Testis (tissue), 2 donors: Measurements from ENCODE around the gene SPTLC3.

Source experiments
- CTCF ChIP-seq, 3 experiments: fragments of 450-650 bp in 2 of 3; fragments of 200-600 bp in 1 of 3; sonication (generic) in 1 of 3; IDR thresholded peaks; one replicate each; pipeline ENCODE4 v1.5.1; 2016 to 2019; ENCODE audit warnings: antibody characterized with exemption in 3 of 3, mild to moderate bottlenecking in 2 of 3, moderate library complexity in 1 of 3
- POLR2A ChIP-seq: fragments of 450-650 bp; IDR thresholded peaks from one replicate; pipeline ENCODE4 v1.6.1; 2017; ENCODE audit warnings: antibody characterized with exemption, mild to moderate bottlenecking, moderate library complexity

GRCh38 chr20:13021205-13021970 is 12.6 kb downstream of the SPTLC3 start:
- TF ChIP-seq CTCF (IDR thresholded peaks at IDR 0.05), result no peak
- TF ChIP-seq POLR2A, result no peak
